ENCODE data around the gene FOXRED2.

FOXRED2 gene

DNA sequence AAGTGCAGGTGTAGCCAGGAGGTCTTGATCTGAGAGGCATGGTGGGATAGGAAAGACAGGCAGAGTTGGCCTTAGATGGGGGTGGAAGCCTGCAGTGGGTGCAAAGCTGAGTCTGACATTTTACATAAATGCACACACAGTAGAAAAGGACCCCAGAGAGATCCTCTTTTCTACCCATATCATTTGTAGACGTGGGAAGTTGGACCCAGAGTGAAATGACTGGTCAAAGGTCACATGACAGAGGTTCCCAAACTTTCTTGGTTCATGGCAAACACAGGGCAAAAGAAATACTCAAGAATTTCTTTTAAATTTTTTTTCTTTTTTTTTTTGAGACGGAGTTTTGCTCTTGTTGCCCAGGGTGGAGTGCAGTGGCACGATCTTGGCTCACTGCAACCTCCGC, 6.2 kb upstream of the FOXRED2 start:
- DNase-seq = no peak

DNA sequence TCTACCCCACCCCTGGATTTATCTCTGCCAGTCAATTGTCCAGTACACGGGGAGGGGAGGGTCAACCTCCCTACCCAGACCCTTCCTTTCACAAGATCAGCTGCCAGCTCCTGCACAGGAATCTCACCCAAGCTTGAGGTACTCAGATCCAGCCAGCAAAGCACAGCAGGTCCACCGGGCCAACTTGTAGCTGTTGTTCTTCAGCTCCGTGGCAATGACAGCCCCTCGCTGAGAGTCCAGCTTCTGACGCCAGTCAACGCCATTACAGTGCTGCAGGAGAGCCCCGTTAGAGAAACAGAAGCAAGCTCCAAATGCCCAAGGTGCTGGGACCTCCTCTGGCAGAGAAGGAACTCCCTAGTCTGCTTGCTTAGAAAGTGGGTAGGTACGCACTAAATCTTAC, 5.5 kb upstream of the FOXRED2 start:
- DNase-seq = no peak

DNA sequence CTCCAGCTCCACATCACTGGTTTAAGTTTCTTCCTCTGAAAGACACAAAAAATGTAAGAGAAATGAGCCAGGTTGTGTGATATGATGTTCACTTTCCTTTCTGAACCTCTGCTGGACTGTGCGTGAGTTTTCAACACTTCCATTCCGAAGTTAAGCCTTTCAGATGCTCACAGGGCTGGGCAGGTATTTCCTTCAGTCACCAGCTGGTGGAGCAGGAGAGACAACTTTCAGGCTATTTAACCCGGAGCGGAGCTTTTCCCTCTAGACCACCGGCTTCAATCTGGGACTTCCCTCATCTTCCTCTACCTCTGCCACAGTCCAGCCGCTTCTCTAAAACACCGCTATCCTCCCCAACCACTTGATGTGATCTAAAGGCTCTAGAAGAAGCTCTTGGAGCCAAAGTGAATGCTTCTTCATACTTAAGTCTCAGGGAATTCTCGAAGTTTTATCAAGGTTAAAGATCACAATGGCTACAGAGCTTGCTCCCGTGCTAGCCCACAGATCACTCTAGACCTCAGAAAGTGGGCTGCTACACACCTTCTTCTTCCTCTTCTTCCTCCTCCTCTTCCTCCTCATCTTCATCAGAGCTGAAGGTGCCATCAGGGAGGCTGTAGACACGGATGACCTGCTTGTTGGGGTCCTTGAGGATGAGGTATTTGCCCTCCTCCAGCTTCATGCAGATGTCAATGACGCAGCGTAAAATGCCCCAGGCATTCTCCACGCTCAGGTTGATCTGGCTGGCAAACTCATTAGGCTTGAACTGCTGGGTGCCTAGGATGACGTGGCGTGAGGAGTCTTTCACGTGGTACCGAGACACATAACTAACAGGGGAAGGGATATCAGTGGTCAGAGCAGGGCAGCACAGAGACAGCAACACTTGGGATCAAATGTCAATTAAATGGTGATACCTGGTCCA, 4.4 kb upstream of the FOXRED2 start:
- DNase-seq = peak; percentile 44

DNA sequence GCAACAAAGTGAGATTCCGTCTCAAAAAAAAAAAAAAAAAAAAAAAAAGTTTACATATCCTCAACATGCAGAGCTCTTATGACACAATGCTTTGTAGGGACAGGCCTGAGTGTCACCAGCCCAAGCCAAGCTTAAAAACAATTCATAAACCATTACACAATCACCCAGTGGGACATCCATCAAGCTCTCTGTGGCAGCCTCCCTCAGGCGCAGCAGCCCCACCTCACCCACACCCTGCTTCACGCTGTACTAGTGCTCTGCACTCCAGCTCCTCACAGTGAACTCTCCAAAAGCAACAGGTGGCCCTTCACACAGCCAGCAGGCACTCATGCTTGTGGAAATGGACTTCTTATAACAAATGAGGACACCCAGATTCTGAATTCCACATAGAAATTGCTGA, 3.5 kb upstream of the FOXRED2 start:
- no peak for DNase-seq

DNA sequence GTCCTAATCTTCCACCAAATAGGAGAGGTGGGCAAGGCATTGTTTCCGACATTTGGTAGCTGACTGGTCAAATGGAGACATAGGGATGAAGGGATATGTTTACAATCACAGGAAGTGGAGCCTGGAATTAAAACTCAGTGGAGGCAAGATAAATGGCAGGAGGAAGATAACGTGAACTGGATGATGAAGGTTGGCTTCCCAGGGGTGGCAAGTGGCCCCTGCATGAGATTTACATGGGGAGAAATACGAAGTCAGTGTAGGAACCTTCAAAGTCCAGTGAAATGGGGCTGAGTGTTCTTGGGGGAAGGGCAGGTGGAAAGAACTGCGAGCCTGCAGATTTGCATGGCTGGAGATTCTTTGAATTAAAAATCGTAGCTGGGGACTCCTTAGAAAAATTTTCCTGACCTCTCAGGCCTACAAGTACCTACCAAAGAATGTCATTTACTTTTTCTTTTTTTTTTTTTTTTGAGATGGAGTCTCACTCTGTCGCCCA, 724 bp upstream of the FOXRED2 start:
- DNase-seq = no peak

DNA sequence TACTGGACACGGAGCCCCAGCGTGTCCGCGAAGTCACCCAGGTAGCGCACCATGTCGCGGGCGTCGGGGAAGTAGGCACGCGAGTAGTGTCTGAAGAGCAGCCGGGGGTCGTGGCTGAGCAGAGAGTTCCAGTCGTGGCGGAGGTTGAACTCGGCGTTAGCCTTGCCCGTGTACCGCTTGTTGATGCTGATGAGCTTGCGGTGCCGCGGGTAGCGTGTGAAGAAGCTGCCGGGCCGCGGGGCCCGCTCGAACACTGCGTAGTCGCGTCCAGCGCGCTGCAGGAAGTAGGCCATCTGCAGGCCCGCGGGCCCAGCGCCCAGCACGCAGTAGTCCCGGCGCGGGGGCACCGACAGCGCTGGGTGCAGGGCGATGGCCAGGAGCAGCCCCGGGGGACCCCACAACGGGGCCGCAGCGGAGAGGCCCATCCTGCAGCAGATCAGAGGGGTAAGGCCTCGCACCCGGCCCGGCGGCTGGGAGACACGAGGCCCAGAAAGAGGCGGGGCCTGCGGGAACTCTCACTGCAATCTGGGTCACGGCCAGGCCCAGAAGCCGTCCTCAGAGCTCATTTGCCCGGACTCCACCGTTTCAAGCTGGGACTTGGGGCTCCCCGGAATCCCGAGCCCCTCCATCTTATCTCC, 723 bp downstream of the FOXRED2 start:
- DNase-seq = peak; percentile 43

DNA sequence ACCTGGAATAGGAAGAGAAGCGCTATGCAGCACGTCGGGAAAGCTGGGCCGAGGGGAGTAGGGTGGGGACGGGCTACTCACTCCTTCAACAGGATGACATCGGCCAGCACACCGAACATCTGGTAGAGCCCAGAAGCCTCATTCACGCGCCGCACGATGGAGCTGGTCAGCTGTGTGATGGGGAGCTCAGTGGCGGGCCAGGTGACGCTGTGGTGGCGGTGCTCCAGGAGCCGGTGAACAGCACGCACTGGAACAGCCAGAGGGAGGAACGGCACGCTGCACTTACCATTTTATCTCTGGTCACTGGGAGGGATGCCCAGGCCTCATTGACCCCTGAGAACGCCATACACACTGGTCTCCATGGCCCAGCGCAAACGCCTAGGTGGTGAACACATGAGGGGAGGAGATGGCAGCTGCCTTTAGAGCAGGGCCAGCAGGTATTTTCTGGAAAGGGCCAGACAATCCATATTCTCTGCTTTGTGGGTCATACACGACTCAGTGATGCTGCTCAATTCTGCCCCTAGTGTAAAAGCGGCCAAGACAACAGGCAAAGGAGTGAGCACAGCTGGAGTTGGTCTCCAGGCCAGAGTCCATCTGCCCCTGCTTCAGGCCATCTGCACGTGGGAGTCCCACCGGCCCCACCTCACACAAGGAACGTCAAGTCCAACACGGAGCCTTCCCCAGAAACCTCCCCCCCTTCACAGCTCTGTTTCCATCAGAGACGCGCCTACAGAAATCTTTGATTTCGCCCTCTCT, 8.8 kb downstream of the FOXRED2 start:
- no peak for DNase-seq

DNA sequence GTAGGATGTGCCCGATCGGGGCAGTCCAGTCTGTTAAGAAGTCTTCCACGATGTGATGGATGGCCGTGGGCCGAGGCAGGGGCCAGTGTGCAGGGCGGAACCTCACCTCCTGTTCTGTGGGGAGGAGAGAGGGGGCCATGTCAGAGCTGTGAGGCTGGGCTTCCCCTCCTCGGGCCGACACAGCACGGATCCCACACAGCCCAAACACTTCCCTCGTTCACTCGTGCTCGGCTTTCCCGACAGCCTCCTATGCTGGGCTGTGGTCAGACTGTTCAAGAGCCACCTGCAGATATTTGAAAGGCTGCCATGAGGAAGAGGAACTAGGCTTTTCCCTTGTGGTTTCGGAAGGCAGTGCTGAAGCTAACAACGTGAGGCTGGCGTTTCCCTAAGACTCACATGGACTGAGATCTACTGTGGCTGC, 13.1 kb downstream of the FOXRED2 start:
- DNase-seq = no peak

DNA sequence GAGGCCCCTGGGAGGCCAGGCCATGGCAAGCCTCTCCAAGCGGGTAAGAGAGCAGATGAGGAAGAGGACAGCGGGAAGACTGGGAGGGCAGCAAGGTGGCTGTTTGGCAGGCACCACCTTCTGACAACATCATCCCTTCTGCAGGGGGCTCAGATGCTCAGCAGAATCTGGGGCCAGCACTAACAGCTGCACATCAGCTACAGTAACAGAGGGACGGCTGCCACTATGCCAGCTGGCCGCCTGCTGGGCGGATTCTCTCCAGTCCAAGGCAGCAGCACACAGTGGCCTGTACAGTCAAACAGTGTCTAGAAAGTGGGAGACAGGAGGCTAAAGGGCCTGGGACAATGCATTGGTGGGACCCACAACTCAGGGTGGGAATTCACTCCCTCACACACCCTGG, 14.7 kb downstream of the FOXRED2 start:
- DNase-seq = no peak

DNA sequence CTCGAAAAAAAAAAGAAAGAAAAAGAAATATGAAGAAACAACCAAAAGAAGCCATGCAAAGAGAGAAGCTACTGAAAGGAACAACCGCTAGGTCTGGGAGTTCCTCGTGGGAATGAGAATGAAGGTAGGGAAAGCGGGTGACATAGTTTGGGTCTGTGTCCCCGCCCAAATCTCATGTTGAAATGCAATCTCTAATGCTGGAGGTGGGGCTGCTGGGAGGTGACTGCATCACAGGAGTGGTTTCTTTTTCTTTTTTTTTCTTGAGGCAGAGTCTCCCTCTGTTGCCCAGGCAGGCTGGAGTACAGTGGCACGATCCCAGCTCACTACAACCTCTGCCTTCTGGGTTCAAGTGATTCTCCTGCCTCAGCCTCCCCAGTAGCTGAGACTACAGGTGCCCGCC, 15.7 kb downstream of the FOXRED2 start:
- no peak for DNase-seq

DNA sequence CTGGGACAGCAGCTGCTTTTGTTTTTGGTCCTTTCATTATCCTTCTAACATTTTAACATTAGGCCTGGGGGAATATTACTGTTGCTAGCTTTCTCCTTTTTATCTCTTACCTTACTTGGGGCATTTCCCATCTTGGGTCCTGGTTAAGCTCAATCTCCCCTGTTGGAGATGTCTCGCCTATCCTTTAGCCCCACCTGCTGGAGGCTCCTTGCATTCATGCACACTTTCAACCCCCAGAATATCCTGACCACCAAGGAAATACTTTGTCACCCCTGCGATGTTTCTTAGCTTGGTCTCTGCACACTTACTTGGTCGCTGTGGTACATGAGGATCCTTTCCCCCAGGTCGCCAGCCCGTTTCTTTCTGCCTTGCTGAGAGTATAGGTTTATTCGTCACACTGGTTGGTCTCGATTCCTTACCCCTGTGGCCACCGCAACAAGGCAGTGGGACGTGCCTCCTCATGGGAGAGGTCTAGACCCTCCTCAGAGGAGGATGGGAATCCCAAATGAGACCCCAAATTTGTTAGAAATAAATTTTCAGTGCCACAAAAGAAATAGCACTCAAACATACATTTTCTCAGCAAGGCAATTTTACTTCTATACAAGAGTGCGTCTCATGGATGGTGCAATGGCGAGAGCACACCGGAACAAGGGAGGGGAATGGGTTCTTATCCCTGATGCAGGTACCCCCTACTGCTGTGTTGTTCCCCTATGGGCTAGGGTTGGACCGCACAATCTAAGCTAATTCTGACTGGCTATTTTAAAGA, 20.0 kb downstream of the FOXRED2 start:
- DNase-seq = peak; percentile 55

DNA sequence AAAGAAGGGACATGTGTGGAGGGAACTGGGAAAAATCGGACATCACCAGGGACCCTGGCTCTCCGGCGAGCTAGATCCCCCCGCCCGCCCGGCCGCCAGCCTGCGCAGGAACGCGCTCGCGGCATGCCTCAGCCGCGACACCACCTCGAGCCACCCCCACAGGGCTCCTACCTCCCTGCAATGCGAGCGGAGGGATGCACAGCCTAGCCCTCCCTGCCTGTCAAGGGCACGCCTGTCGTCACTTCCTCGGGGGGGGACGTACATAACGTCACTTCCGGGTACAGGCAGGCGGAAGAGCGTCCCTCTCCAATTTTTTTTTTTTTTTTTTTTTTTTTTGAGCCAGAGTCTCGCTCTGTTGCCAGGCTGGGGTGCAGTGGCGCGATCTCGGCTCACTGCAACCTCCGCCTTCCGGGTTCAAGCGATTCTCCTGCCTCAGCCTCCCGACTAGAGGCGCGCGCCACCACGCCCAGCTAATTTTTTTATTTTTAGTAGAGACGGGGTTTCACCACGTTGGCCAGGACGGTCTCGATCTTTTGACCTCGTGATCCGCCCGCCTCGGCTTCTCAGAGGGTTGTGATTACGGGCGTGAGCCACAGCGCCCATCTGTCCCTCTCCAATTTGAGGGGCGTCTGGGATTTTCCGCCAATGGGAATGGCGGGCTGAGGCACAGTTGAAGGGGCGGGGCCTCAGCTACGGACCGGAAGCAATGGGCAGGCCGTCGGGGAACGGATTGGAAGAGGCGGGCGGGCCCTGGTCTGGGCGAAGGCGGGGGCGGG, 25.3 kb downstream of the FOXRED2 start, which contains the start of gene TXN2:
TXN2 (minus strand) TSS at position 248 of the 776 bp plus-strand sequence. CDS start 803 bp downstream, outside the sequence.
- DNase-seq = peak; percentile 99

DNA sequence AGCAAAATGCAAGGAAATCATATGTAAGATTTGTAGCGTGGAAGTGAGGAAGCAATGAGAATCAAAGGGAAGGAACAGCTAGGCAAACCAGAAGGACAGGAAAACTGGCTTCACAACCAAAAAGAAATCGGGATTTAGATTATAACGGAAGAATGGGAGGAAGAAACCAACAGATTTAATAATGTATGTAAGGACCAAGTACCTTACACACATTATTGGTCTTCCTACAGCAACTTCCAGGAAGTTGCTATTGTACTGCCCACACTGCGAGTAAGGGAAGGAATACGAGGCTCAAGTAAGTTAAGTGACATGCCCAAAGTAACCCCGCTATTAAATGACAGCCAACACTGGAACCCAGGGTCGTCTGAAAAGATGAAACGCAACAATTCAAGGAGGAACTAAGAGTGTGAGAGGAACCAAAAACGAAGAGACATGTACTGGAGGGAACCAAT, 25.9 kb downstream of the FOXRED2 start:
- DNase-seq = no peak

DNA sequence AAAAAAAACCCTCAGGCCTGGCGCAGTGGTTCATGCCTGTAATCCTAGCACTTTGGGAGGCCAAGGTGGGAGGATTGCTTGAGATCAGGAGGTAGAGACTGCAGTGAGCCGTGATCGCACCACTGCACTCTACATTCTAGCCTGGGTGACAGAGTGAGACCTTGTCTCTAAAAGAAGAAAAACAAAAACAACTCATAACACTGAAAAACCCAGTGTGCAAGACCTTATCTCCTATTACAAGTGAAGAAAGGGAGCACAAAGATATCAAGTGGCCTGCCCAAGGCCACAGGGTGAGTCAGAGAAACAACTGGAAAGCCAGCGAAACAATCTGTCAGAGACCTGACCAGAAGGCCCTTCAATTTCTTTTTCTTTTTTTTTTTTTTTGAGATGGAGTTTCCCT, 27.9 kb downstream of the FOXRED2 start:
- no peak for DNase-seq

DNA sequence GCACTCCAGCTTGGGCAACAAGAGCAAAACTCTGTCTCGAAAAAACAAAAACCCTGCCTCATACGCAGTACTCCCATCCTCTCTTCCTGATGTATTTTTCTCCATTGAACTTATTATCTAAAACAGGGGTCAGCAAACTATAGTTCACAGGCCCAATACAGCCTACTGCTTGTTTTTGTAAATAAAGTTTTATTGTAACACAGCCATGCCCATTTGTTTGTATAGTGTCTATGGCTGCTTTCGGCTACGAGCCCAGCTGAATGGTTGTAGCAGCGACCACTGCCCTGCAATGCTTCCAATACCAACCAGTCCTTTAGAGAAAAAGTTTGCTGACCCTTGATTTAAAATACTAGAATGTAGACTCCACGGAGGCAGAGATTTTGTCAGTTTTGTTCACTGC, 31.5 kb downstream of the FOXRED2 start:
- no peak for DNase-seq

DNA sequence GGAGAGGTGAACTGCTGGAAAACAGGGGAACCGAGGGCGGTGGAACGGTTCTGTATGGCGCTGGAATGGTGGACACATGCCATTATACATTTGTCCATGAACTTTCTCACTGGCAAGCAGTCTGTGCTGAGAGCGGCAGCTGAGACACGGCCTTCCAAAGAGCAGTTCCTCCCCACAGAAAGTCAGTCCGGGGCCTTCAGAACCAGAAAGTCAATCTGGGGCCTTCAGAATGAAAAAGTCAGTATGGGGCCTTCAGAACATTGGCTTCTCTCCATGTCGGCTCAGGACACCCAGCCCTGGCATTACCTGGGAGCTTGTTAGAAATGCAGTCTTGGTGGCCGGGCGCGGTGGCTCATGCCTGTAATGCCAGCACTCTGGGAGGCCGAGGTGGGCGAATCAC, 34.2 kb downstream of the FOXRED2 start:
- no peak for DNase-seq

DNA sequence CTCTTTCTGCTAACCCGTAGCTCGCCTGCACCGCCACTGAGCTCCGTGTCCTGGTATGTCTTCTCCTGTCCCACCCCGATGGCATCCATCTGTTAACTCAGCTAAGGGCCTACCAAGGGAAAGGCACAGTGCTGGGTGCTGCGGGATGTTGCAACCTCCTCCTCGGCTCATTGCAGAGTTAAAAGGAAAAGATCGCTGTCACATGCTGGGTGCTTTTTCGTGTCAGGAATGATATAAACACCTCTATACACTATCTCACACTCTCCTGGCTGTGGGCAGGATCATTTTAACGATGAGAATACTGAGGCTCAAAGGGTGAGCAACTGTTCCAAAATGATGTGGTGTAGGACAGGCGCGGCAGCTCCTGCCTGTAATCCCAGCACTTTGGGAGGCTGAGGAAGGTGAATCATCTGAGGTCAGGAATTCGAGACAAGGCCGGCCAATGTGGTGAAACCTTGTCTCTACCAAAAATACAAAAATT, 35.5 kb downstream of the FOXRED2 start:
- DNase-seq = no peak

DNA sequence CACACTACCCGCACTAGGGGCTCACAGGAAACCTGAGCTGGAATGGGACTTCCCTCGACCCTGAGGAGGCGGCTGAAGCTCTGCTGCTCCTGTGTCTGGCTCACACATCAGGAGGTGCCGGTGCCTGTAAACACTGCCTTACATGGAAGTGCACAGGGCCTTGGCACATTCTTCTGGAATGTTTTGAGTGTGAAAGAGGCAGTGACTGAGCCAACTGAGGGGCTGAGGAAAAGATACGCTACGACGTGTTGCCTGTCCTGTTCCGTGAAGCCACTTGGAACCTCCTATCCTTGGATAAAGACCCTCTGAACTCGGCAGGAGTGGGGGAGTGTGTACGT, 35.9 kb downstream of the FOXRED2 start:
- no peak for DNase-seq

DNA sequence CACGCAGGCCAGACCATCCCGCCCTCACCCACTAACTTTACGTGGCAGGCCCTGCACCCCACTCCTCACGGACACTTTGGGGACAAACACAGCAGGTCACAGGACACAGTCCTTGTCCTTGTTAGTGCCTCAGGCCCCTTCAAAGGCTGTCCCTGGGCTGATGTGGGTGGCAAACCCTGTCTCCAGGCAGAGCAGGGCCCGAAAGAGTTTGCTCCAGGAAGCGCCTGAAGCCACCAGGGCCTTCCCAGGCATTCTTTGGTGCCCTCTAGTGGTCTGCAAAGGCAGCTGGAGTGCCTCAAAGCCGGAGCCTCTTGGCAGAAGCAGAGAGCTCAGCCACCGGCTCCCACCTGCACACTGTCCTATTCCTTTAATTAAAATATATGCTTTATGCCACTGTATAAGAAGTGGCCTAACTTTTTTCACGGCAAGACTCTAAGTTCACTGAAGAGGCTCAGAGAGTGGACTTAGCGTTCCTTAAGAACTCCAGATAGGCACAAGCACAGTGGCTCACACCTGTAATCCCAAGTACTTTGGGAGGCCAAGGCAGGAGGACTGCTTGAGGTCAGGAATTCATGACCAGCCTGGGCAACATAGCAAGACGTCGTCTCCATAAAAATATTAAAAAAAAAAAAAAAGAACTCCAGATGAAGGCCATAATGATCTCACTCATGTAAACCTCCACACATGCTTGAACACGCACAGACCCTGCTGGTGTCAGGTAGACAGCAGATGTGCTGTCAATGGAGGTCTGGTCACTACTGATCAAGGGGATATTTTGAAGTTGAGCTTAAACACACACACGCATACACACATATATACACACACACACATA, 36.5 kb downstream of the FOXRED2 start:
- peak; percentile 85 for DNase-seq

DNA sequence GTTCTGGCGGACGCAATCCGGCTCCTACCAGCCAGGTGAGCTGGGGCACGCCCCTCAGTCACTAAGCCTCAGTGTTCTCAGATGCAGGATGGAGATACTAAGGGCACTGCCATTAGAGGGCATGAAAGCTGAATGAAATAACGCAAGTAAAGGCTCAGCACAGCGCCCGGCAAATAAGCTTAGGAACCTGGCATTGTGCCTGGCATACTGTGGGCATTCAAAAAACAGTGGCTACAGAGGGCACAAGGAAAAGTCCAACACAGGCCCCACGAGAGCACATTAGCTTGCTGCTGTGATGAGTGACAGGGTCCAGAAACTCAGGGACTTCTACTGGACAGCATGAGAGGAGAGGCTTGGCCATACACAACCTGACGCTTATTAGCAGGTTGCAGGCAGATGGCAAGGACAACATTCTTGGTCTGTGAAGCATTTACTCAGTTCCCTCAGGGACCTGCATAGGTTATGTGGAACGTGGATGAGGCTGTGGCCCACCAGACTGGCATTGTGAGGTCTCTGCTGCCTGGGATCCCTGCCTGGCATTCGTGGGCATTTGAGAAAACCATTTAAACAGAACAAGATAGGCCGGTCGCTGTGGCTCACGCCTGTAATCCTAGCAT, 37.6 kb downstream of the FOXRED2 start:
- no peak for DNase-seq

All from NCI-H69 (cell line).